ENCODE measurements around the gene UQCRHL.
A peak's percentile ranks its signal among the peaks of the same experiment; 100 is the strongest.
"Not testable (repeated sequence)": the region's sequence is repeated elsewhere in the genome, so short reads cannot be mapped to it uniquely, and the experiment has no call there.

The UQCRHL gene

DNA sequence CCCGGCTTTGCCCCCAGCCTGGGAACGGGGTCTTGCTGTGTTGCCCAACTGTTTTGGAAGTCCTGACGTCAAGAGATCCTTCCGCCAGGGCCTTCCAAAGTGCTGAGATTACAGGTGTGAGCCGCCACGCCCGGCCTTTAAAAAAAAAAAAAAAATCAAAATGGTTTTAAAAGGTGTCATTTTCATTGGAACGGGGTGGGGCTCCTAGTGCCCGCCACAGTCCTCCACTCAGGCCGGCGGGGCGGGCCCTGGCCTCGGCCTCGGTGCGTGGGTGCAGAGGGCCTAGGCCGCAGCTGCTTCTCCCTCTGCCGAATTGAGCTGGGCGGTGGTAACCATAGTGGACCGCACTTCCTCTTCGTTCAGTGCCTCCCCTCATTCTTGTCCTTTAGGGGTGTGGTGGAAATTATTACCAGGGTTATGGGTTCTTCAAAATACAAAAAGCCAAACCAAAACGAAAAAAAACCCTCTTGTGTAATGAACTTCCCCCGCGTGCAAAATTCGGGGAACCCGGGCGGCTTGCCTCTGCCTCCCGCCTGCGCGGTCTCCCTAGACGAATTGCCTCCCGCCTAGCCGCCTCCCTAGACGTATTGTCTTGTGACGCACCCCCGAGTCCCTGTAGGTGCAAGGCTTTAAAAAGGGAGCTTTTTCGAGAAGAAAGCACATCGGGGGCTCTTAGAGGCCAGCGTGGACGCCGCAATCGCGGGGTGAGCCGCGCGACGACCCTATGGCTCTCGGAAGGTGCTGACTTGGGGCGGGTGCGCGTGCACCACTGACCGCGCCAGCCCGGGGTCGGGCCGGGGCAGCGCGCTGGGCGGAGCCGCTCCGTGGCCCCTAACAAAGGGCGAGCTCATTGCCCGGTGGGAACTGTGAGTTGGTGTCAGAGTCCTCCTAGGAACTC, 29.6 kb upstream of the UQCRHL start:
- H3K36me3 ChIP-seq, result no peaks in the 10 kb centered on the region
- peak overlapping the region; percentile 100 for H3K27ac ChIP-seq
- no peaks in the 10 kb centered on the region for H3K27me3 ChIP-seq
- peaks cover 36 to 45% of the 10 kb centered on the region in 2 experiments for H3K4me1 ChIP-seq (ENCODE audit: control insufficient read depth in 1 of 2, insufficient read depth in 1 of 2, low read depth in 1 of 2, low read length in 1 of 2)
- H3K9me3 ChIP-seq, result no peaks in the 10 kb centered on the region
- TF ChIP-seq, protein P1, sequence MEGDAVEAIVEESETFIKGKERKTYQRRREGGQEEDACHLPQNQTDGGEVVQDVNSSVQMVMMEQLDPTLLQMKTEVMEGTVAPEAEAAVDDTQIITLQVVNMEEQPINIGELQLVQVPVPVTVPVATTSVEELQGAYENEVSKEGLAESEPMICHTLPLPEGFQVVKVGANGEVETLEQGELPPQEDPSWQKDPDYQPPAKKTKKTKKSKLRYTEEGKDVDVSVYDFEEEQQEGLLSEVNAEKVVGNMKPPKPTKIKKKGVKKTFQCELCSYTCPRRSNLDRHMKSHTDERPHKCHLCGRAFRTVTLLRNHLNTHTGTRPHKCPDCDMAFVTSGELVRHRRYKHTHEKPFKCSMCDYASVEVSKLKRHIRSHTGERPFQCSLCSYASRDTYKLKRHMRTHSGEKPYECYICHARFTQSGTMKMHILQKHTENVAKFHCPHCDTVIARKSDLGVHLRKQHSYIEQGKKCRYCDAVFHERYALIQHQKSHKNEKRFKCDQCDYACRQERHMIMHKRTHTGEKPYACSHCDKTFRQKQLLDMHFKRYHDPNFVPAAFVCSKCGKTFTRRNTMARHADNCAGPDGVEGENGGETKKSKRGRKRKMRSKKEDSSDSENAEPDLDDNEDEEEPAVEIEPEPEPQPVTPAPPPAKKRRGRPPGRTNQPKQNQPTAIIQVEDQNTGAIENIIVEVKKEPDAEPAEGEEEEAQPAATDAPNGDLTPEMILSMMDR (IDR thresholded peaks at IDR 0.05), result no peak
- H3K4me3 ChIP-seq (ENCODE audit: low read depth in 1 of 2, low read length in 1 of 2), result peak overlapping the region; percentile 93 to 99

DNA sequence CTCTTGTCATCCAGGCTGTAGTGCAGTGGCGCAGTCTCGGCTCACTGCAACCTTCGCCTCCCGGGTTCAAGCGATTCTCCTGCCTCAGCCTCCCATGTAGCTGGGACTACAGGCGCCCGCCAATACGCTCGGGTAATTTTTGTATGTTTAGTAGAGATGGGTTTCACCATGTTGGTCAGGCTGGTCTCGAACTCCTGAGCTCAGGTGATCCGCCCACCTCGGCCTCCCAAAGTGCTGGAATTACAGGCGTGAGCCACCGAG, 29.0 kb upstream of the UQCRHL start:
- H3K27ac ChIP-seq, result peak overlapping the region; percentile 100

DNA sequence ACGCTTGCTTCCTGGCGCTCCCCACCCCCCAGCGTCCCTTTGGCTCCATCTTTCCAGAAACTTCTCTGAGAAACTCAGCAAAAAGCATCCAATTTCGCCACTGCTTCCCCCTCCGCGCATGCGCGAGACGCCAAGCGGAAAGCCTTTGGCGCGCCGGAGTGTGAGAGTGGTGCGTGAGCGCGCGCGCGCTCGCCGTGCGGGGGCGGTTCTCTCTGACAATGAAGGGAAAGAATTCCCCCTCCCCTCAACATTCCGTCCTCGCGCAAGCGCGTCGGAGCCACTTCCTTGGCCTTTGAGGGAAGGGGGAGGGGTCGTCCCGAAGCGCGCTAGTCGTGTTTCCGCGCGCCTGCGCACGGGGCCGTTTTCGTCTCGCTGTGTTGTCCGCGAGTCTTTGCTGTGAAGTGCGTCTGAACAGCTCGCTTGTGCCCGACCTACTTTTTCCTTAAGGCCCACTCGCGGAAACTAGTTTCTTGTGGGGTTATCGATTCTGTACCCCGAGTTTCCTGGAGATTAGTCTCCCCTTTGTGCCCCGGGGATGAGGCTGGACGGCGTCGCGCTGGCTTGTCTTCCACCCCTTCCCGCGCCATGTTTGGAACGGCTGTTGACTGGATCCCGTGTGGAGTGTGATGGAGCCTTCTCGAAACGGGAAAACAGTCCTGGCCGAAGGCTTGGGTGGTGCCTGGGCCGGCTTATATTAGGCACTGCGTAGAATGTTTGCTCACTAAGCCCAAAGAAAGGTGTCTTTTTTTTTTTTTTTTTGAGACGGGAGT, 28.5 kb upstream of the UQCRHL start:
- Histone ChIP-seq H3K4me1 (ENCODE audit: control insufficient read depth in 1 of 2, insufficient read depth in 1 of 2, low read depth in 1 of 2, low read length in 1 of 2) (peaks cover 46 to 56% of the 10 kb centered on the region in 2 experiments), H3K27ac (peak overlapping the region; percentile 100), H3K4me3 (ENCODE audit: low read depth in 1 of 2, low read length in 1 of 2) (peak overlapping the region; percentile 93 to 99), H3K27me3 (no peaks in the 10 kb centered on the region), H3K36me3 (no peaks in the 10 kb centered on the region), H3K9me3 (no peaks in the 10 kb centered on the region)
- TF ChIP-seq, protein P1 (IDR thresholded peaks at IDR 0.05), result no peak

More for the DNA sequence above, 29.0 kb upstream of the UQCRHL start:
- Histone ChIP-seq H3K4me1 (ENCODE audit: control insufficient read depth in 1 of 2, insufficient read depth in 1 of 2, low read depth in 1 of 2, low read length in 1 of 2) (peaks cover 42 to 51% of the 10 kb centered on the region in 2 experiments), H3K4me3 (ENCODE audit: low read depth in 1 of 2, low read length in 1 of 2) (peak overlapping the region; percentile 93 to 99)
- H3K9me3 ChIP-seq, H3K27me3 ChIP-seq, H3K36me3 ChIP-seq: not testable (repeated sequence)

DNA sequence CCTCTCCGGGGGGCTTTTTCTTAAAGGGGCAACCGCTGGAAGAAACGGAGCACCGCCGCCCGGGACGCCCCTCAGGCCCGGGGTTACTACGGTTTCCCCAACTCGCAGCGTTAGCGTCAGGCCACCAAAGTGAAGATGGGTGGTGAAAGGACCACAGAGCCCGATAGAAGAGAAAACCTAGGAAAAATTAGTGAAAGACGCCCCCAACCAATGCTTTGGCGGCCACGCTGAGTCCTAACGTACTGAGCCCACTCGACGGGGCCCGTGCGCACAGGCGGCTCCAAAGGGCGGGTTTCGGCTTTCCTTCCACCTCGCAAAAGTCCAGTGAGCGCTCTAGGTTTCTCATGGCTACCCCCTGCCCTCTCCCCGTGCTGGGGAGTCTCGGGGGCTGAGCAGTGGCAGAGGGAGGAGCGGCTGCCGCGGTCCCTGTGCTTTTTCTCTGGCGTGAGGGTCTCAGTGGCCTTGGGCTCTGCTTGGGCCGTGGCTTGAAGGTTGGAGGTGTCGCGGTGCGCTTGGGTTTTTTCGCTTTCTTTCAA, 27.8 kb upstream of the UQCRHL start:
- H3K27ac ChIP-seq, result peak overlapping the region; percentile 100
- H3K27me3 ChIP-seq, result no peaks in the 10 kb centered on the region
- TF ChIP-seq, protein P1 (IDR thresholded peaks at IDR 0.05), result no peak
- peak overlapping the region; percentile 93 to 99 for H3K4me3 ChIP-seq (ENCODE audit: low read depth in 1 of 2, low read length in 1 of 2)
- H3K36me3 ChIP-seq, result no peaks in the 10 kb centered on the region
- H3K9me3 ChIP-seq, result no peaks in the 10 kb centered on the region
- peaks cover 52 to 62% of the 10 kb centered on the region in 2 experiments for H3K4me1 ChIP-seq (ENCODE audit: control insufficient read depth in 1 of 2, insufficient read depth in 1 of 2, low read depth in 1 of 2, low read length in 1 of 2)

DNA sequence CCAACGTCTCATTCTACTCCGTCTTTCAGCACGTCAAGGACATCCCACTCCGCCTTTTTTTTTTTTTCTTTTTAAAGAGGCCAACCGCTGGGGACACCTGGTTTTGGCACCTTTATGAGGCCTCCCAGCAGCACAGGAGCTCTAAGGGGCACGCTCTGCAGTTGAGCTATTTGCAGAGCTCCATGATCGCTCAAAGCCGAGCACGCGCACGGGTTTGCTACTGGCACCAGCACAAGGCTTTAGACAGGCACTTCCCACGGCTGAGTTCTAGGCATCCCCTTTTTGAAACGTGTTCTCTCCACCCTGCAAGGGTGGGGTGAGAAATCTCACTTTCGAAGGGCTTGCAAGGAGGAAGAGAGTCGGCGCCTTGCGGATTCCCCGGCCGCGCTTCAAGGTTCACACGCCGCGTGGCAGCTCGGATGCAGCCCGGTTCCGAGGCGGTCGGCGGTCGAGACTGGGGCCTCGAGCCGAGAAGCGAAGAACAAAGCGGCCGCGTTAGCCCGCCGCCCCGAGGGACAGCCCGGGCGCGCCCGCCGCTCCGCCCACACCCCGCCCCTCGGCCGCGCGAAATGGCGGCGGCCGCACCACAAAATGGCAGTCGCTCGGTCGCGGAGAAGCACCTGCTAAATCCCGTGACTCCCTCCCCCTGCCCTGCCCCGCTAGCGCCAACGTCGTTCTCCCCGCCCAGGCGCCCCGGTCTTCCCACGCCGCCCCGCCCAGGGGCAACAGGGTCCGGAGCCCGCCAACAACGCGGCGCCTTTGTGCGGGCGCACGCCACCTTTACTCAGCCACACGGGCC, 27.2 kb upstream of the UQCRHL start:
- Histone ChIP-seq H3K9me3 (no peaks in the 10 kb centered on the region), H3K27me3 (no peaks in the 10 kb centered on the region), H3K27ac (peak overlapping the region; percentile 100), H3K36me3 (no peaks in the 10 kb centered on the region), H3K4me3 (ENCODE audit: low read depth in 1 of 2, low read length in 1 of 2) (peak overlapping the region; percentile 93 to 99), H3K4me1 (ENCODE audit: control insufficient read depth in 1 of 2, insufficient read depth in 1 of 2, low read depth in 1 of 2, low read length in 1 of 2) (peaks cover 59 to 69% of the 10 kb centered on the region in 2 experiments)
- TF ChIP-seq, protein P1 (IDR thresholded peaks at IDR 0.05), result no peak
